Spleen (tissue), 7 donors: ENCODE data around the gene ABHD6.

Source experiments
- POLR2A ChIP-seq, 3 donors: fragments of 450-650 bp; IDR thresholded peaks; one replicate each; pipeline ENCODE4 v1.5.1; 2017; ENCODE audit warnings: antibody characterized with exemption in 3 of 3, mild to moderate bottlenecking in 1 of 3
- POLR2AphosphoS5 ChIP-seq, 3 donors: sonication (generic); formaldehyde crosslinking; IDR thresholded peaks; one replicate each; pipeline ENCODE4 v1.5.1; 2017; ENCODE audit warnings: antibody characterized with exemption in 3 of 3
- TF ChIP-seq, protein P1 (sequence below), 11 experiments: fragments of 200-600 bp in 7 of 11; fragments of 450-650 bp in 4 of 11; sonication (generic) in 4 of 11; IDR thresholded peaks in 8 of 11; conservative IDR thresholded peaks in 3 of 11; 1 replicate in 7 of 11; 2 replicates in 4 of 11; pipeline versions ENCODE4 v1.4.0 to v1.8.0; 2016 to 2021; ENCODE audit warnings: antibody characterized with exemption in 11 of 11, inconsistent platforms in 4 of 11, mild to moderate bottlenecking in 1 of 11
- donor health status: DM: no; HTN: no; CAD: no; lungs with moderate emphysema.
- donor health status: DM: no; HTN: no; CAD: no.
- donor health status: DM: no; HTN: no; CAD: no.

DNA sequence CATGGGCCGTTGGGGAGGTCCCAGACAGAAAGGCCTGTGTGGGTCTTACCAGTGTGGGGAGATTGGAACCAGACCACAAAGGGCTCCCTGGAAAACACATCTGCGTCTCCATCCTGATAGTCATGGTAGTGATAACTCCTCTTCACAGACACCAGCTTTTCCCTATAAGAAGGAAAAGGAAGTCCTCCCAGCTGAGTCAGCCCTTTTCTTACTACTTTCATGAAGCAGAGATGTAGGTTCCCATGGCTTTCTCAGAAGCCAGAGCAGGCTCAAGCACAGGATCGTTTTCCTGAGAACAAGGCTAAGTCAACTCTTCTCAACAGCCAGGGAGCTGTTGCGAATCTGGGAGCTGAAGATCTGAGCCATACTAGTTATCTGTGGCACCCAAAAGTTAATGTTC lies 32.9 kb upstream of the ABHD6 start:
- TF ChIP-seq, protein P1, sequence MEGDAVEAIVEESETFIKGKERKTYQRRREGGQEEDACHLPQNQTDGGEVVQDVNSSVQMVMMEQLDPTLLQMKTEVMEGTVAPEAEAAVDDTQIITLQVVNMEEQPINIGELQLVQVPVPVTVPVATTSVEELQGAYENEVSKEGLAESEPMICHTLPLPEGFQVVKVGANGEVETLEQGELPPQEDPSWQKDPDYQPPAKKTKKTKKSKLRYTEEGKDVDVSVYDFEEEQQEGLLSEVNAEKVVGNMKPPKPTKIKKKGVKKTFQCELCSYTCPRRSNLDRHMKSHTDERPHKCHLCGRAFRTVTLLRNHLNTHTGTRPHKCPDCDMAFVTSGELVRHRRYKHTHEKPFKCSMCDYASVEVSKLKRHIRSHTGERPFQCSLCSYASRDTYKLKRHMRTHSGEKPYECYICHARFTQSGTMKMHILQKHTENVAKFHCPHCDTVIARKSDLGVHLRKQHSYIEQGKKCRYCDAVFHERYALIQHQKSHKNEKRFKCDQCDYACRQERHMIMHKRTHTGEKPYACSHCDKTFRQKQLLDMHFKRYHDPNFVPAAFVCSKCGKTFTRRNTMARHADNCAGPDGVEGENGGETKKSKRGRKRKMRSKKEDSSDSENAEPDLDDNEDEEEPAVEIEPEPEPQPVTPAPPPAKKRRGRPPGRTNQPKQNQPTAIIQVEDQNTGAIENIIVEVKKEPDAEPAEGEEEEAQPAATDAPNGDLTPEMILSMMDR (IDR thresholded peaks at IDR 0.05 in 8 of 11, conservative IDR thresholded peaks at IDR 0.05 in 3 of 11): no peak
- TF ChIP-seq POLR2A (IDR thresholded peaks at IDR 0.05) (no peak), POLR2AphosphoS5 (IDR thresholded peaks at IDR 0.05) (no peak)
